MM.1S (cell line): Measurements from ENCODE around the gene BCAS2.

Experiments used
- CTCF ChIP-seq: fragments of 300-600 bp; sonication (generic); IDR thresholded peaks from 2 replicates; pipeline ENCODE4 v1.5.1; 2016; ENCODE audit warnings: antibody characterized with exemption, low read length, mixed read lengths
- EZH2 ChIP-seq: fragments of 300-600 bp; sonication (generic); optimal IDR thresholded peaks from 2 replicates; pipeline ENCODE3; 2017; ENCODE audit warnings: low read depth, mild to moderate bottlenecking, antibody characterized with exemption, low read length, mixed read lengths

- TF ChIP-seq EZH2 (no peak), CTCF (no peak)
These were observed 16.5 kb upstream of the BCAS2 start for GRCh38 chr1:114597949-114598348.
